Measurements from ENCODE around the gene COMMD1. TPM values are rescaled to one million over a fixed set of nuclear protein-coding genes. Genes with fewer than 3 reads are reported as not detected.

Gene COMMD1
- total RNA-seq, 1 donor from 2014 or later: 43.0 TPM

GRCh38 chr2:62071760-62072680 is 166.5 kb downstream of the COMMD1 start:
- Histone ChIP-seq H3K27me3 (no peaks in the 10 kb centered on the region), H3K4me1 (no peaks in the 10 kb centered on the region), H3K27ac (no peak overlapping the region), H3K4me3 (no peak overlapping the region), H3K36me3 (peaks cover 0 to 4% of the 10 kb centered on the region in 2 donors), H3K9me3 (no peaks in the 10 kb centered on the region)
- DNase-seq (ENCODE audit: extremely low spot score in 2 of 2): no peak
- no peak for TF ChIP-seq POLR2AphosphoS5 (IDR thresholded peaks at IDR 0.05; ENCODE audit: insufficient read depth in 1 of 2, low read depth in 1 of 2)
- intact Hi-C loops (cut with DNase I): no loop called here

DNA sequence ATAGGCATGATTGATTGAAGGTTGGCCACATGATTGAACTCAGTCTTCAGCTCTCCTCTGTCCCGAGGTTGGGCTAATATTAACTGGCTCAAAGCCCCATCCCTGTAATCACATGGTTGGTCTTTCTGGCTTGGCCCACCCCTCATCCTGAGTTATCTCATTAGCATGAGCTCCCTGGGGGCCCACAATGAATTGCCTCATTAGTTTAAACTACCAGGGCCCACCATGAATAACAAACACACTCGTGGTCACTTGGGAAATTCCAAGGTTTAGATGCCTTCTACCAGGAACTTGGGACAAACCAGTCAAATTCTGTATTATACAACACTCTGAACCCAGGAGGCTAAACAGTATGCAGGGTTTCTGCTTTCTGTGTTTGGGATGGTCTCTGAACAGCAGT is 168.8 kb downstream of the COMMD1 start:
- no peak for TF ChIP-seq POLR2A (IDR thresholded peaks at IDR 0.05)
- Histone ChIP-seq H3K9me3 (no peaks in the 10 kb centered on the region), H3K27ac (no peak overlapping the region), H3K4me1 (no peaks in the 10 kb centered on the region), H3K27me3 (no peaks in the 10 kb centered on the region), H3K36me3 (peaks cover 0 to 4% of the 10 kb centered on the region in 2 donors), H3K4me3 (no peak overlapping the region)
- no peak for DNase-seq (ENCODE audit: extremely low spot score in 2 of 2)
- intact Hi-C loops (cut with DNase I): no loop called here

GRCh38 chr2:62076980-62077638 is 171.6 kb downstream of the COMMD1 start:
- H3K4me1 ChIP-seq: no peaks in the 10 kb centered on the region
- peaks cover 0 to 4% of the 10 kb centered on the region in 2 donors for H3K36me3 ChIP-seq
- no peaks in the 10 kb centered on the region for H3K27me3 ChIP-seq
- intact Hi-C loops (cut with DNase I): no loop called here
- H3K9me3 ChIP-seq: no peaks in the 10 kb centered on the region
- TF ChIP-seq CTCF (IDR thresholded peaks at IDR 0.05): no peak
- no peak for TF ChIP-seq POLR2A (IDR thresholded peaks at IDR 0.05)
- no peak for TF ChIP-seq POLR2AphosphoS5 (IDR thresholded peaks at IDR 0.05; ENCODE audit: insufficient read depth in 1 of 2, low read depth in 1 of 2)
- no peak overlapping the region for H3K27ac ChIP-seq
- no peak overlapping the region for H3K4me3 ChIP-seq
- no peak for DNase-seq (ENCODE audit: extremely low spot score in 2 of 2)

- Histone ChIP-seq H3K9me3 (no peaks in the 10 kb centered on the region), H3K27me3 (no peaks in the 10 kb centered on the region), H3K4me1 (no peaks in the 10 kb centered on the region), H3K4me3 (no peak overlapping the region), H3K27ac (no peak overlapping the region), H3K36me3 (no peaks in the 10 kb centered on the region)
- intact Hi-C loops (cut with DNase I): no loop called here
- DNase-seq (ENCODE audit: extremely low spot score in 2 of 2): no peak
- TF ChIP-seq CTCF (IDR thresholded peaks at IDR 0.05): no peak
- no peak for TF ChIP-seq POLR2AphosphoS5 (IDR thresholded peaks at IDR 0.05; ENCODE audit: insufficient read depth in 1 of 2, low read depth in 1 of 2)
- TF ChIP-seq POLR2A (IDR thresholded peaks at IDR 0.05): no peak
Observed at GRCh38 chr2:62084801-62085200, 179.3 kb downstream of the COMMD1 start.

DNA sequence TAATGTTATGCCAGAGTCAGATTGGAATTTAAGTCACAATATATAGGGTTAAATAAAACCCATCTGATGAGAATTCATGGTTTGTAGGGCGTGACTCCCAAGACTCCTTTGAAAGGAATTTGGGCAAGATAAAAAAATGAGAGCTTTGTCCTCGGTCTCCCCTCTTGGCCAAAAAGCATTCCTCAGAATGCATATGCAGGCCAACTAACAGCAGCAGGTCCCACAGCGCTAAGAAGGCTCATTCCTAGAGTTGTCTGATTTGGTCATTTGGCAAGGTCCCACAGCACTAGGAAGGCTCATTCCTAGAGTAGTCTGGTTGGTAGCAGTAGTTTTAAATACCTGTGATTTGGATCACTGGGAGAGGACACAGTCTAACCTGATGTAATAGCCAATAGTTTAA is 184.2 kb downstream of the COMMD1 start:
- intact Hi-C loops (cut with DNase I): no loop called here
- H3K4me1 ChIP-seq: no peaks in the 10 kb centered on the region
- H3K9me3 ChIP-seq: no peaks in the 10 kb centered on the region
- H3K27ac ChIP-seq: no peak overlapping the region
- no peaks in the 10 kb centered on the region for H3K36me3 ChIP-seq
- H3K27me3 ChIP-seq: no peaks in the 10 kb centered on the region
- TF ChIP-seq POLR2A (IDR thresholded peaks at IDR 0.05): no peak
- no peak for TF ChIP-seq CTCF (IDR thresholded peaks at IDR 0.05)
- TF ChIP-seq POLR2AphosphoS5 (IDR thresholded peaks at IDR 0.05; ENCODE audit: insufficient read depth in 1 of 2, low read depth in 1 of 2): no peak
- H3K4me3 ChIP-seq: no peak overlapping the region
- DNase-seq (ENCODE audit: extremely low spot score in 2 of 2): no peak

DNA sequence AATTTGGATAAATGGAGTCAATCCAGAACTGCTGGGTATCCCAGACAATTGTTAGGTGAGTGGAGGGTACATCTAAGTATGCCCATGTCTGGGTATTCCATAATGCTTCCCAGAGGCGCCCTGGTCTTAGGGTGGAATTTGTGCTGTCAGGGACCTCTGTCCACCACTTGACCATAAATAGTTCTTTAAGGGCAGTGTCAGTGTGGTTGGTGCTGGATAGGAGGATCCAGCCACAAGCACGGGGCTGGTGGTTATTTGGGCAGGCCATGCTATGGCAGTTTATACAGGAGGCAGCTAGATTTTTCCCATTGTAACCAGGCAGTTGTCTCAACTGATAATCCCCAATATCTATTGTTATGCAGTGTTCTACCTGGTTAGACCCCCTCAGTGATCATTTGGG is 186.0 kb downstream of the COMMD1 start:
- Histone ChIP-seq H3K9me3 (no peaks in the 10 kb centered on the region), H3K27me3 (no peaks in the 10 kb centered on the region), H3K4me3 (no peak overlapping the region), H3K4me1 (no peaks in the 10 kb centered on the region), H3K27ac (no peak overlapping the region), H3K36me3 (no peaks in the 10 kb centered on the region)
- intact Hi-C loops (cut with DNase I): no loop called here
- no peak for DNase-seq (ENCODE audit: extremely low spot score in 2 of 2)
- no peak for TF ChIP-seq CTCF (IDR thresholded peaks at IDR 0.05)
- TF ChIP-seq POLR2AphosphoS5 (IDR thresholded peaks at IDR 0.05; ENCODE audit: insufficient read depth in 1 of 2, low read depth in 1 of 2): no peak
- no peak for TF ChIP-seq POLR2A (IDR thresholded peaks at IDR 0.05)

Measured in vagina (tissue), 2 donors.